Thyroid gland (tissue), 4 donors: ENCODE data around the gene RNGTT. TPM values are rescaled to one million over a fixed set of nuclear protein-coding genes. Genes with fewer than 3 reads are reported as not detected.

Experiments used
- DNase-seq, 2 donors: peaks; one replicate each; pipeline ENCODE4 v3.0.0-alpha.2; 2019
- H3K27ac ChIP-seq, 3 donors: fragments of 200-600 bp; sonication (generic); 1 replicate in 2 of 3; 2 replicates in 1 of 3; pipeline ENCODE4 v1.5.1; 2016 to 2019; ENCODE audit warnings: mild to moderate bottlenecking in 1 of 3, moderate library complexity in 1 of 3
- H3K27me3 ChIP-seq: fragments of 200-600 bp; sonication (generic); one replicate; pipeline ENCODE4 v1.5.1; 2019
- H3K36me3 ChIP-seq, 2 donors: fragments of 200-600 bp; sonication (generic); one replicate each; pipeline ENCODE4 v1.5.1; 2016 to 2019
- H3K4me1 ChIP-seq, 2 donors: fragments of 200-600 bp; sonication (generic); one replicate each; pipeline ENCODE4 v1.5.1; 2017 to 2019
- H3K4me3 ChIP-seq, 3 donors: fragments of 200-600 bp; sonication (generic); replicated peaks in 1 of 3; 1 replicate in 2 of 3; 2 replicates in 1 of 3; pipeline ENCODE4 v1.5.1; 2016; ENCODE audit warnings: mild to moderate bottlenecking in 1 of 3
- H3K9me3 ChIP-seq: fragments of 200-600 bp; sonication (generic); one replicate; pipeline ENCODE4 v1.5.1; 2017
- CTCF ChIP-seq, 6 experiments: fragments of 200-600 bp in 3 of 6; fragments of 450-650 bp in 3 of 6; sonication (generic) in 3 of 6; IDR thresholded peaks; one replicate each; pipeline ENCODE4 v1.5.1; 2016 to 2019; ENCODE audit warnings: antibody characterized with exemption in 6 of 6, mild to moderate bottlenecking in 2 of 6, inconsistent platforms in 1 of 6, moderate library complexity in 1 of 6
- POLR2A ChIP-seq, 2 donors: fragments of 450-650 bp; IDR thresholded peaks; one replicate each; pipeline ENCODE4 v1.6.1; 2017; ENCODE audit warnings: antibody characterized with exemption in 2 of 2, mild to moderate bottlenecking in 2 of 2, moderate library complexity in 1 of 2
- WGBS, 2 donors: methylation state at CpG; one replicate each; pipeline ENCODE4 v1.1.5; 2017; 5-methylcytosine and 5-hydroxymethylcytosine counted together
- intact Hi-C: fragments of 100-400 bp; cut with DNase I; formaldehyde crosslinking; loops from one replicate; pipeline ENCODE4 v1.15.1; 2023
- total RNA-seq, 4 donors: library from RNA; depleted of rRNA; stranded (reverse); fragments of >200 nt; gene quantifications; one replicate each; pipeline ENCODE4 v1.2.3, GENCODE V29; 2016

Gene RNGTT
- total RNA-seq, 4 donors from 2014 or later, result 19.1 to 31.4 (median 24.8) TPM

- Histone ChIP-seq H3K4me3 (no peak overlapping the region), H3K9me3 (no peaks in the 10 kb centered on the region), H3K27me3 (no peaks in the 10 kb centered on the region), H3K36me3 (no peaks in the 10 kb centered on the region), H3K4me1 (no peaks in the 10 kb centered on the region), H3K27ac (no peak overlapping the region)
- intact Hi-C loops, result no loop called here
- 98 to 99% methylated on average over 3 of the region's 3 CpGs for WGBS, 2 donors
- DNase-seq, result no peak
- no peak for TF ChIP-seq POLR2A (IDR thresholded peaks at IDR 0.05)
- TF ChIP-seq CTCF (IDR thresholded peaks at IDR 0.05), result no peak
Measured at GRCh38 chr6:88764081-88764480, 199.3 kb downstream of the RNGTT start.

GRCh38 chr6:88763160-88763559 is 200.3 kb downstream of the RNGTT start:
- intact Hi-C loops, result no loop called here
- Histone ChIP-seq H3K27ac (no peak overlapping the region), H3K36me3 (no peaks in the 10 kb centered on the region), H3K27me3 (no peaks in the 10 kb centered on the region), H3K9me3 (no peaks in the 10 kb centered on the region), H3K4me1 (no peaks in the 10 kb centered on the region), H3K4me3 (no peak overlapping the region)
- TF ChIP-seq CTCF (IDR thresholded peaks at IDR 0.05), result no peak
- TF ChIP-seq POLR2A (IDR thresholded peaks at IDR 0.05), result no peak
- 94 to 99% methylated on average over 3 of the region's 3 CpGs for WGBS, 2 donors
- DNase-seq, result no peak

- Histone ChIP-seq H3K4me3 (no peak overlapping the region), H3K27me3 (no peaks in the 10 kb centered on the region), H3K36me3 (no peaks in the 10 kb centered on the region), H3K9me3 (no peaks in the 10 kb centered on the region), H3K4me1 (no peaks in the 10 kb centered on the region), H3K27ac (no peak overlapping the region)
- 84 to 90% methylated on average over 9 of the region's 9 CpGs for WGBS, 2 donors
- no peak for DNase-seq
- TF ChIP-seq POLR2A (IDR thresholded peaks at IDR 0.05), result no peak
- TF ChIP-seq CTCF (IDR thresholded peaks at IDR 0.05), result no peak
- intact Hi-C loops, result no loop called here
Measured at GRCh38 chr6:88761237-88762031, 202.0 kb downstream of the RNGTT start.

GRCh38 chr6:88760091-88760490 is 203.3 kb downstream of the RNGTT start:
- Histone ChIP-seq H3K36me3 (no peaks in the 10 kb centered on the region), H3K27me3 (no peaks in the 10 kb centered on the region), H3K4me3 (no peak overlapping the region), H3K27ac (no peak overlapping the region), H3K4me1 (no peaks in the 10 kb centered on the region), H3K9me3 (no peaks in the 10 kb centered on the region)
- intact Hi-C loops, result no loop called here
- 79 to 83% methylated on average over 2 of the region's 2 CpGs for WGBS, 2 donors
- DNase-seq, result no peak
- TF ChIP-seq CTCF (IDR thresholded peaks at IDR 0.05) (no peak), POLR2A (IDR thresholded peaks at IDR 0.05) (no peak)

- WGBS, 2 donors, result 95 to 98% methylated on average over 2 of the region's 2 CpGs
- H3K27ac ChIP-seq, result no peak overlapping the region
- H3K4me3 ChIP-seq, result no peak overlapping the region
- H3K27me3 ChIP-seq, result no peaks in the 10 kb centered on the region
- no peaks in the 10 kb centered on the region for H3K9me3 ChIP-seq
- TF ChIP-seq POLR2A (IDR thresholded peaks at IDR 0.05) (no peak), CTCF (IDR thresholded peaks at IDR 0.05) (no peak)
- no peaks in the 10 kb centered on the region for H3K36me3 ChIP-seq
- H3K4me1 ChIP-seq, result no peaks in the 10 kb centered on the region
- intact Hi-C loops, result no loop called here
- DNase-seq, result no peak
Measured at GRCh38 chr6:88750936-88751335, 212.5 kb downstream of the RNGTT start.
